Urothelium cell line (cell line): ENCODE measurements around the gene GNG7.
A peak's percentile ranks its signal among the peaks of the same experiment; 100 is the strongest.
"Not testable (repeated sequence)": the region's sequence is repeated elsewhere in the genome, so short reads cannot be mapped to it uniquely, and the experiment has no call there.

Source experiments
- DNase-seq: peaks from one replicate; pipeline ENCODE4 v3.0.0; 2011; ENCODE audit warnings: low spot score, mixed read lengths
- FAIRE-seq: peaks from 2 replicates; lab custom pipeline; 2011; peaks lifted over from hg19 to GRCh38; lab: Jason Lieb, UNC

Gene GNG7

DNA sequence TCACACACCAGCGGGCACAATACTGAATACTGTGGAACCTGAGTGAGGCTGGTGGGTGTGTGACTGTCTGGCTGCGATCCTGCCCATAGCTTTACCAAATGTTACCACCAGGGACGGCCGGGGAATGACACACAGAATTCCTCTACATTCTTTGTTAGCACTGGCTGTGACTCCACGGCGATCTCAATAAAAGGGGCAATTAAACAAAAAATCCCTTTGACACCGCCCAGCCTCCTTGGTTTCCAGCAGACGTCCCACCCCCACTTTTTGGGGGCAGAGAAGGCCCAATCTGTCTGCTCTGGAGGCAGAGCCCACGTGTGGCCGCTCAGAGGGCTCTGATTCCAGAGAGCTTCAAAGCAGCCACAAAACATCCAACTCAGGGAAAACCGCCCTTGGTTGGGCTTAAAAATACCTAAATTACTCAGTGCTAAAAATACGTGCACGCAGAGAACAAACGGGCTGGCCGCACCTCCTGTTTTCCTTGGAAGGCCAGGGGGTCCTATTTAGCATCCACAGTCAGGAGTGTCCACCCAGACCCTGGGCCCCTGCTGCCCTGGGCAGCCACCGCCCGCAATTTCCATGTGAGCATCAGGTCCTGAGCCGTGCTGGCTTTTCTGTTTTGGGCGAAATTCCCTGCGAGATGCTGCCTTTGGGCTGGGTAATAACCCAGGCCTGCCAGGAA is 178.7 kb downstream of the GNG7 start:
- FAIRE-seq = no peak
- peak; percentile 52 for DNase-seq

DNA sequence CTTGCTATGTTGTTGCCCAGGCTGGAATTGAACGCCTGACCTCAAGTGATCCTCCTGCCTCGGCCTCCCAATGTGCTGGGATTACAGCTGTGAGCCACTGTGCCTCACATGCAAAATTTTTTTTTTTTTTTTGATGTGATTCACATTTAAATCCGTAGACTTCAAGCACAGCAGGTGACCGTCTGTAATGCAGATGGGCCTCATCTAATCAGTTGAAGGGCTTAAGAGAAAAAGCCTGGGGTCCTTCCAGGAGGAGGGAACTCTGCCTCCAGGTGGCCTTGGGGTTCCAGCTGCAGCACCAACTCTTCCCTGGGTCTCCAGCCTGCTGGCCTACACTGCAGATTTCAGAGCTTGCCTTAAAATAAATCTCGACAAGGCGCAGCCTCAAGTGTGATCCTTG is 183.0 kb downstream of the GNG7 start:
- no peak for FAIRE-seq

DNA sequence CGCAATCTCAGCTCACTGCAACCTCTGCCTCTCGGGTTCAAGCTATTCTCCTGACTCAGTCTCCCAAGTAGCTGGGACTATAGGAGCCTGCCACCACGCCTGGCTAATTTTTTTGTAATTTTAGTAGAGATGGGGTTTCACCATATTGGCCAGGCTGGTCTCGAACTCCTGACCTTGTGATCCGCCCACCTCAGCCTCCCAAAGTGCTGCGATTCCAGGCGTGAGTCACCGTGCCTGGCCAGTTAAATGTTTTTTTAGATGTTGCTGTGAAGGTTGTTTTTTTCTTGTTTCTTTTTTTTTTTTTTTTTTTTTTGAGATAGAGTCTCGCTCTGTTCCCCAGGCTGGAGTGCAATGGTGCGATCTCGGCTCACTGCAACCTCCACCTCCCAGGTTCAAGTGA is 183.6 kb downstream of the GNG7 start:
- not testable (repeated sequence) for DNase-seq, FAIRE-seq

More for the DNA sequence above, 183.0 kb downstream of the GNG7 start:
- DNase-seq = no peak

DNA sequence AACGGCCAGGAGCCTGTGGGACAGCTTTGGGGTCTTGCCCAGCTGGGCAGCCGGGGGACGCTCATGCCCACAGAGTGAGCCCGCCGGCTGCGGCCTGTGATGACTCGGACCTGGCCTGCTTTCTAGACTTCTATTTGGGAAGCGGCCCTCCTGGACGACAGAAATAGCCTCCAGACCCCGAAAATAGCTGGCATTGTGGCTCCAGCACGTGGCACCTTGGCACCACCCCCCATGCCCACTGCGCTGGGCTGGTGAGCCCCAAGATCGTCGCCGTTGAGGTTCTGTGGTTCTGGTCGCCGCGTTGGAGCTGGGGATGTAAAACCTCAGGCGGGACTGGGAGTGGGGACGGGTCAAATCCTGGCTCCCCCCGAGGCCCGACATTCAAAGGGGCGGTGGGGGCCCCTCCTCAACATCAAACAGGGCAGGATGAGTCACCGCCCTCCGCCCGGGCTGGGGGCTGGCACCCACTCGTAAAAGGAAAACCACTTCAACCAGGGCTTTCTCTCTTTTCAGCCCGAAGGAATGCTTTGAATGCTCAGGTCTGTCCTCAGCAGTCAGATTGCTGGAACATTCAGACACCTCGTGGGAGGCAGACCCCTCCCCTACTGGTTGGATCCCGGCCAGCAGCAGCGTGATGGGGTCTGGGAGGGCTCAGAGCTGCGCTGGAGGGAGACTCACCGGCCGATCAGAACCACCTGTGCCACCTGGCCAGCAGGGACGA is 184.5 kb downstream of the GNG7 start:
- DNase-seq = peak; percentile 80
- peak; percentile 52 for FAIRE-seq

DNA sequence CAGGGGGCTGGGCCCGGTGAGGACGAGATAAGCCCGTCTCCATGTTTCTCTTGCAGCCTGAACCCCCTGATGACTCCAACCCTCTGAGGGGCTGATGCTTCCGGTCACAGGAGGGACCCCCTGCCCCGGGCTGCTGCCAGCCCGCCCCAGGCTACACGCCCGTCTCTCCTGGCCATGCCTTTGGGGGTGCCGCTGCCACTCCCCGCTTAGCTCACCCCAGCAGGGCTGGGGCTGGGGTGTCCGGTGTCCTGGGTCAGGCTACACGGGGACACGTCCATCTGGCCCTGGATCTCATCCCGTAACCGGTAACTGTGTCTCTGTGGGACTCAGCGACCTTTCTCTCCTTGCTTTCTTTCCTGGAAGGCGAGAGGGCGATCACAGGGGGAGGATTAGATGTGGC is 185.8 kb downstream of the GNG7 start:
- FAIRE-seq (no peak), DNase-seq (no peak)

DNA sequence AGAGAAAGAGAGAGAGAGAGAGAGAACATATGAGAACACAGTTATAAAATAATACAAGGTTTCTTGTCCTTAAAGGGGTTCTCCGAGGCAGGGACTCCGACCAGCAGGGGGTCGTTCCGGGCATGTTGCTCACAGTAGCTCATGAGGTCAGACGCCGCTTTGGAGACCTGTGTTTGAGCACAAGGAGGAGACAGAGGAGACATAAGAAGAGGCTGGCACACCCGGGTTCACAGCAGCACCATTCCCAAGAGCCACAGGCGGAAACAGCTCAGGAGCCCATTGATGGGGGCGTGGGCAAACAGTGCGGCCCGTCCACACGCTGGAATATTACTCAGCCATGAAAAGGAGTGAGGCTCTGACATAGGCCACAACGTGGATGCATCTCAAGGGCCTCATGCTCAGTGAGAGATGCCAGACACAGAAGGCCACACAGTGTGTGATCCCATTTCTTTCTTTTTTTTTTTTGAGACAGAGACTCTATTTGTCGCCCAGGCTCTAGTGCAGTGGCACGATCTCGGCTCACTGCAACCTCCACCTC is 187.4 kb downstream of the GNG7 start:
- FAIRE-seq (no peak), DNase-seq (no peak)

DNA sequence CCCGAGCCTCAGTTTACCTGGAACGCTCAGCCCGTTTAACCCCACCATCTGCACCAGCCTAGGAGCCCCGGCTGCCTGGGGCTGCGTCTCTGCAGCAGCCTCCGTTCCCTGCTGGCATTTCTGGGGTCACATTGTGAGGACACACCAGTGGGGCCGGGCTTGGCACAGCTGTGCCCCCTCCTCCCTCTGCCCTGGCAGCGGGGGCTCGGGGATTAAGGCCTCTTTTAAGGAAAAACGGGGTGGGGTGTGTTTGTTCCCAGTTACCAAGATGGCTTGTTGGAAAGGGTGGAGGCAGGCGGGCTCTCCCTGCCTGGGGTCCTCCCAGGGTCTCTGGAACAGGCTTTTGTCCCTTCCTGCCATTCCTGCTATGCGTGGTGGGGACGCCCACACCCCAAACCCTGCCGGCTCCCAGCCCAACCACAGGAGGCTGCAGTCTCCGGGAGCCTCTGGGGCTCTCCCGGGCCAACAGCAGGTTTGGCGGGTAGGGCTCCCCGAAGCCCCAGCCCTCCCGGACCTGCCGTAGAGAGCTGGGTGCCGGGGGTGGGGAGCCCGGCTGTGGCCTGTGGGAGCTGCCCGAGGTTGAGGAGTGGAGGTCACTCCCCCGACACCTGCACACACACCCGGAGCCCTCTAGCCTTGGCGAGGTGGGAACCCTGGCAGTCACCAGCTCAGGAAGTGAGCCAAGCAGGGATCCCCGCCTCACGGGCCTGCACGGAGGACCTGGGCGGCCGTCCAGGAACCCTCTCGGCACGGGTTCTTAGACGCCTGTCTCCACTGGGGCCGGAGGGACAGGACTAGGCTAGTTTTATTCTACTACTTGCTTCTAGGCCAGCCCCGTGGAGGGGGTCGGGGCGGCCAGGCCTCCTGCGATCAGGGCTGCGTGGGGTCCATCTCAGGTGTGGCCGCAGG is 189.7 kb downstream of the GNG7 start:
- DNase-seq = peak; percentile 16
- no peak for FAIRE-seq

DNA sequence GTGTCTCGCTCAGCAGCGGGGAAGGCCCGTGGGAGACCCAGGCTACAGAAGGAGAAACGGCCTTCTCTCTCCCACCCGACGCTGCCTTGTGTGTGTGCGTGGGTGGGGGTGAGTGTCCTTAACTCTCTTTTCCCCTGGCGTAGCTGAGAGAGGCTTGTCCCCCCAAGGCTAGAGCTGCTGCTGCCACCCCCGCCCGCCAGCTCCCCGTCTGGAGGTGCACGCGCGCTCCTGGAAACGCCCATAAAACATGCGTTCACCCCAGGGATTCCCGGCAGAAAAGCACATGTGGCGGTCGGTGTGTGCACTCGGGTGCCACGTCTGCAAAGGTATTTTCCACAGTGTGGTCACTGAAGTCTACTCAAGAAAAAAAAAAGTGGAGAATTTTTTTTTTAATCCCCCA is 190.5 kb downstream of the GNG7 start:
- FAIRE-seq (no peak), DNase-seq (no peak)

DNA sequence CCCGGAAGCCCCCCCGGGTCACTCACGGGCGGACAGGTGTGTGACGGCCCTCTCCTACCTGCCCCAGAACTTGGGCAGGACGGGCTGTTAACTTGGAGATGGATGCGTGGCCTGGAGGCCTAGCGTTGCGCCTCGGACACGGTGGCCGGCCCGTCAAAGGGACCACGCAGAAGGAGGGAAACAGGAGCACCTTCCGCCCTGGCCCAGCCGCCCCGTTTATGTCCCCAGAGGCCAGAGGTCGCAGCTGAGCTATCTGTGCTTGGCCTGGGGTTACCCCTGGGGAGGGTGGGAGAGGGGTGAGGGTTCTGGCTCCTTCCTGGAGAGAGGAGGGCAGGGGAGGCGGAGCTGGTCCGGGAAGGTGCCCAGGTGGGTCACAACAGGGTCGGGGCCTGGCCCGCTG is 190.9 kb downstream of the GNG7 start:
- no peak for FAIRE-seq

DNA sequence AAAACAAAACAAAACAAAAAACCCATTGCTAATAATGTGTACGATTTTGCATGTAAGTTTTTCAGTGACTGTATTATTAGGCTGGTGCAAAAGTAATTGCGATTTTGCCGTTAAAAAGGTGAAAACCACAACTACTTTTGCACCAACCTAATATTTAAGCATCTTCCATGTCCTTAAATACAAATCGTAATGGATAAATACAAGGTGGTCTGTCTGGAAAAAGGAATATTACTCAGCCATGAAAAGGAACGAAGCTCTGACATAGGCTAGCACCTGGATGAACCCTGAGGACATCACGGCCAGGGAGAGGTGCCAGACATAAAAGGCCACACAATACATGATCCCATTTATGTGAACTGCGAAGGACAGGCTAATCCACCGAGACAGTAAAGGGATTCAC is 193.4 kb downstream of the GNG7 start:
- DNase-seq (no peak), FAIRE-seq (no peak)

More for the DNA sequence above, 190.9 kb downstream of the GNG7 start:
- no peak for DNase-seq

DNA sequence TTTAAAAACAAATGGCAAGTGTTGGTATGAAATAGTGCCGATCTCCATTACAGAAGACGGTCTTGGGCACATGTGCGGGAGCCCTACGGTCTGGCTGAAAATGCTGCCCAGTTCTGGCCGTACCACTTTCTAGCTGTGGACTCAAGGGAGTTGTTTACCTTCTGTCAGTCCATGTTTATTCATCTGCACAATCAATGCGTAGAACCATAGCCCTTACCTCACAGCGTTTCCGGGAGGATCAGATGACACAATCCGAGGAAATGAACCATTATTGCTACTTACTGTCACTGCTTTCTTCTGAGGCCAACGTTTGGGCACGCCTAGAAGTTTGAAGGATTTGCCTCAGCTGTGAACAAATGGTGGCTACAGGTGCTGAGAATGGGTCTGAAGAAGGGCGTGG is 195.4 kb downstream of the GNG7 start:
- no peak for FAIRE-seq
- no peak for DNase-seq

DNA sequence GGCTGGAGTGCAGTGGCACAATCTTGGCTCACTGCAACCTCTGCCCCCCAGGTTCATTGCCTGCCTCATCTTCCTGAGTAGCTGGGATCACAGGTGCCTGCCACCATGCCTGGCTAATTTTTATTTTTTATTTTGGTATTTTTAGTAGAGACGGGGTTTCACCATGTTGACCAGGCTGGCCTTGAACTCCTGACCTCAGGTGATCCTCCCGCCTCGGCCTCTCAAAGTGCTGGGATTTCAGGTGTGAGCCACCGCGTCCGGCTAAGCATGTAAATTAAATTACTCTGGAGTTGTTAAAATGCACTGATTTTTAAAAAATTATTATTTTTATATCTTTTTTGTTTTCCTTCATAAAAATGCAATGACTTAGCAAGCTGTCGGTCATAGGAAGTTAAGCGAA is 195.8 kb downstream of the GNG7 start:
- not testable (repeated sequence) for FAIRE-seq

DNA sequence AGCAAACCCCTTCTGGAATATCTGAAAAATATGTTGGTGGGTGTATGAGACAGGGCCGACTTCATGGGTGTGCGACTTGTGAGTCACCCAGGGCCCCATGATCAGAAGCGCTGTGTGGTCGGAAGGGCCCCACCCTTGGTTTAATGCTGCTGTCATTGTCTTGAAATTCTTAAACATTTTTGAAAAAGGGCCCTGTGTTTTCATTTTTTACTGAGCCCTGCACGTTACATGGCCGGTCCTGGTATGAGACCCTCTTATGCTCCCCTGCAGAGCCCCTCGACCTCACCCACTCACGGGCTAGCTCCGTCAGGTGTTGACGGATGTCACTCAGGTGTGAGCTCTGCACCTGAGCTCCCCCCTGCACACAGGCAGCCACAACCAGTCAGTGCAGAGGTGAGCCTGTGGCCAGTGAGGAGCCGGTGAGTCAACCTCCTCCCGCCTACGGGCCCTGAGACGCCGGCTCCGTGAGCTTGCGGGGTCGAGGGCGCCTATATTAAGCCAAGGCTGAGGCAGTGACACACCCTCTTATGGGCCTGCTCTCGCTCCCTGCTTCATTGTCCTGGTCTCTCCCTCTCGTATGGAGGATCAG is 198.9 kb downstream of the GNG7 start:
- DNase-seq (peak; percentile 79), FAIRE-seq (no peak)

More for the DNA sequence above, 195.8 kb downstream of the GNG7 start:
- not testable (repeated sequence) for DNase-seq

DNA sequence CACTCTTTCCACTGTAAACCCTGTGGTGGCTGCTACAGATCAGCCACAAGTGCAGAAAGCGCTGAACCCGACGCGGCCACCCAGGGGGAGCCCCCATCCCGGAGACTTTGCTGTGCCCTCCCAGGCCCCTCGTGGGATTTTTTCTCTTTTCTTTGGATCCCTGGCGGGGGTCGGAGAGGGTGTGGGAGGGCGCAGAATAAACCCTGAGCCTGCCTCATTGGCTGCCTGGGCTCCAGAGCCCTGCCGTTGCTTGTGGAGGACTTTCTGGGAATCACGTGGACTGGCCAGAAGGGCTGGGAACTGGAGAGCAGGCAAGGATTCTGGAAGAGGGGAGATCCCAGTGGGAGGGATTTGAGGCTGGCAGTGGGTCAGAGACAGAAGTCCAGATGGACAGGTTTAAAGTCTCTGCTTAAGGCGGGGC is 201.6 kb downstream of the GNG7 start:
- FAIRE-seq (no peak), DNase-seq (no peak)

DNA sequence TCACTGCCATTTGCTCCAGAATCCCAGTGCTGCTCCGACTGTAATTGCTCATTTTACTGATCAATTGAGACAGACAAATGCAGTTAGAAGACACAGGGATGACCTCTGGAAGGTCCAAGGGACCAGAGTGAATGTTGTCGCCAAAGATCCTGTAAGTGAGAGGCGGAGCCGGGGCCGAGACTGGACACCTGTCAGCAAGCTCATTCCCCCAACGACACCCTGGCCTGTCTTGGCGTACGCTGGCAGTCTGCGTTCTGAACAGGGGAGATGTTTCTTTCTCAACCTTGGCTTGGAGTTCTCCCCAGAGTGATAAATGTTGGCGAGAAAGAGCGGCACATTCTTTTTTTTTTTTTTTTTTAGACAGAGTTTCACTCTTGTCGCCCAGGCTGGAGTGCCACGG is 202.3 kb downstream of the GNG7 start:
- FAIRE-seq (no peak), DNase-seq (no peak)

DNA sequence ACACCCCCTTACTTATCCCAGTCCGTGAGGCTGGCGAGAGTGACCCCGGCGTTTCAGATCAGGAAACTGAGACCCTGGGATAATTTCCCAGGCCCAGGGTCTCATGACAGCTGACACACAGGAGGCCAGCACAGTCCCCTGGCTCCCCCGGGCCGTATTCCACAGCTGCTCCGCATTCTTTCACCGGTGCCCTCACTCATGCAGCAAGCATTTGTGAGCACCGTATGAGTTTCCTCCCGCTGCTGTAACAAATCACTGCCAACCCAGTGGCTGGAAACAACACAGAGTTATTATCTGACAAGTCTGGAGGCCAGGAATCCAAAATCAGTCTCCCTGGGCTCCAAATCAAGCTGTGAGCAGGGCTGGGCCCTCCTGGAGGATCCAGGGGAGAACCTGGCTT is 205.3 kb downstream of the GNG7 start:
- FAIRE-seq (no peak), DNase-seq (no peak)

DNA sequence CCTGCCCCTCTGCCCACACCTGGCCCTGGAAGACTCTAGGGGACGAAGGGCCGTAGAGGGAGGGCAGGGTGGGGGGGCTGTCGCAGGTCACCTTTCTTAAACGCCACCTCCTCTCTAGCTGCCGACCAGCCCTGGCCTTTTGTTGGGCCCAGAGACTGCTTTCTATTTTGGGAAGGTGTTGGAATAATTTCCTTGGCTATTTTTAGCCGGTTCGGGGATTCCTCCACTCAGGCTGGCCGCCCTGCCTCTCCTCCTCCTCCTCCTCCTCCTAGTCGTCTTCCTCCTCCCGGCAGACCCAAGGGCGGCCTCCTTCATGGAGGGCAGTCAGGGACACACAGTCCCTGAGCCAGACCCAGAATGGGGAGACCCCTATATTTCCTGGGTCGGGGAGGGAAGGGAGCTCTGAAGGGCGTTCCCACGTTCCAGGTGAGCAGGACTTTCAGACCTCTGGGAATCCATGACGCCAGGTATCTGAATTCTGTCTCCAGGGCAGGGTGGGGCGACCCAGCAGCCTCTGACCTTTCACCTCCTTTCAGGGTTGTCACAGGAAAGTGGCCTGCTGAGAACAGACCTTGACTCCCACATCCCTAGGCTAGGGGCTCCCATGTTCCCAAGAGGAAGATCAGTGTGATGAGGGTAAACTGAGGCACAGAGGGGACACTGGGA is 206.7 kb downstream of the GNG7 start:
- no peak for DNase-seq

DNA sequence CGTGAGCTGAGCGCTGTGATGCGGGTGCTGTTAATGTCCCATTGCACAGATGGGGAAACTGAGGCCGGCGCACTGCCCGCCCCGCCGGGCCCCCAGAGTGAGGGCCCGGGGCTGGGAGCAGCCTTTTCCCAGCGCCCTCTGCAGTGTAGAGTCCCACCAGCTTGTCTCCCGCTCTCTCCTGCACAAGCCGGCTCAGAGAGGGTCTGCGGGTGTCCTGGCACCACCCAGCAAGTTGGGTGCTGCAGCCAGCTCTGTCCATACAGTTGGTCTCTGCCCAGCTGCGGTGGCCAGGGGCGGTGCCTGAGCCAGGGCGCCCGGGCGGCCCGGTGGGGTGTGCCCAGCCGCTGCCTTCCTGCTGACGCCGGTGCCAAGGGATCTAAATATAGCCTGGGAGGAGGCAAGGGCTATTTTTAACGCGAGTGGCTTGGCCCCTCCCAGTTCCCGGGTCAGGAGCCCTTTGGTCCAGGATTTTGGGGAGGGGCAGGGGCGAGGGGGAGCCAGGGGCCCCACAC is 207.3 kb downstream of the GNG7 start:
- DNase-seq (peak; percentile 75), FAIRE-seq (no peak)

More for the DNA sequence above, 206.7 kb downstream of the GNG7 start:
- FAIRE-seq = no peak

DNA sequence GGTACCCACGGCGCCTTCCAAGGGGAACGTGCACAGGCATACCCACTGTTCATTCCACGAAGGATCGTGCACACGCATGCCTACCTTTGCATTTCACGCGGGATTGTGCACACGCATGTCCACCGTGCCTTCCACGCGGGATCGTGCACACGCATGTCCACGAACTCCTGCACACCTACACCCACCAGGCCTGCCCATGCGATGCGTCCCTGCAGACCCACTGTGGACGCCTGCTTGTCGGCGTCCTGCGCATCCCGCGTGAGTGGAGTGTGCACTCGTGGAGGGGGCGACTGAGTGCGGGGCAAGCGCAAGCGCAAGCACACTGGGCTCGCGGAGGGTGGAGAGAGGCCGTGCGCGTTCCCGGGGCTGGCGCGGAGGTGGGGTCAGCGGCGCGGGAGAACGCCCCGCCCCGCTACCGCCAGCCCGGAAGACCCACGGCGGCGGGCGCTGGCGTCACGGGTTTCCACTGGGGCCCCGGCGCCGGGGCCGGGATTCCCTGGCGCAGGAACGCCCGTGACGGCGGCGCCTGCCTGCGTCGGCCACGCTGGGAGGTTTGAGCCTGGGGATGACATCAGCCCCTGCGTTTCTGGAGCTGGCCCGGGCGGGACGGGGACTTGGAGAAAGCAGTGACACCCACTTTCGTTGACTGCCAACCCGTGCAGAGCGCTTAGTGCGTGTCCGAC is 207.9 kb downstream of the GNG7 start:
- no peak for DNase-seq
- FAIRE-seq = no peak
